Lower leg skin (tissue), 4 donors: ENCODE measurements around the gene AGAP3. TPM values are rescaled to one million over a fixed set of nuclear protein-coding genes. Genes with fewer than 3 reads are reported as not detected.

Experiments
- DNase-seq, 2 donors: peaks; one replicate each; pipeline ENCODE4 v3.0.0-alpha.2; 2019; ENCODE audit warnings: low spot score in 2 of 2
- H3K4me3 ChIP-seq: fragments of 200-600 bp; sonication (generic); 2 replicates; pipeline ENCODE4 v1.5.1; 2017; ENCODE audit warnings: mild to moderate bottlenecking, low read depth; ENCODE audit not compliant: poor library complexity, severe bottlenecking
- POLR2A ChIP-seq, 2 donors: fragments of 450-650 bp; IDR thresholded peaks; one replicate each; pipeline ENCODE4 v1.6.1; 2016 to 2017; ENCODE audit warnings: antibody characterized with exemption in 2 of 2, mild to moderate bottlenecking in 1 of 2, moderate library complexity in 1 of 2
- WGBS, 2 donors: methylation state at CpG; one replicate each; pipeline ENCODE4 v1.1.5; 2018; 5-methylcytosine and 5-hydroxymethylcytosine counted together
- intact Hi-C: fragments of 100-400 bp; cut with DNase I; formaldehyde crosslinking; loops from one replicate; pipeline ENCODE4 v1.15.0; 2023; ENCODE audit warnings: low total_unique reads
- total RNA-seq, 4 donors: library from RNA; depleted of rRNA; stranded (reverse); fragments of >200 nt; gene quantifications; one replicate each; pipeline ENCODE4 v1.1.0, GENCODE V29; 2016
- TF ChIP-seq, protein P1 (sequence below), 3 donors: fragments of 450-650 bp; IDR thresholded peaks; one replicate each; pipeline ENCODE4 v1.5.1; 2016; ENCODE audit warnings: antibody characterized with exemption in 3 of 3, mild to moderate bottlenecking in 3 of 3, moderate library complexity in 2 of 3

Gene AGAP3
- total RNA-seq, 4 donors from 2014 or later = 81.2 to 132 (median 102) TPM

DNA sequence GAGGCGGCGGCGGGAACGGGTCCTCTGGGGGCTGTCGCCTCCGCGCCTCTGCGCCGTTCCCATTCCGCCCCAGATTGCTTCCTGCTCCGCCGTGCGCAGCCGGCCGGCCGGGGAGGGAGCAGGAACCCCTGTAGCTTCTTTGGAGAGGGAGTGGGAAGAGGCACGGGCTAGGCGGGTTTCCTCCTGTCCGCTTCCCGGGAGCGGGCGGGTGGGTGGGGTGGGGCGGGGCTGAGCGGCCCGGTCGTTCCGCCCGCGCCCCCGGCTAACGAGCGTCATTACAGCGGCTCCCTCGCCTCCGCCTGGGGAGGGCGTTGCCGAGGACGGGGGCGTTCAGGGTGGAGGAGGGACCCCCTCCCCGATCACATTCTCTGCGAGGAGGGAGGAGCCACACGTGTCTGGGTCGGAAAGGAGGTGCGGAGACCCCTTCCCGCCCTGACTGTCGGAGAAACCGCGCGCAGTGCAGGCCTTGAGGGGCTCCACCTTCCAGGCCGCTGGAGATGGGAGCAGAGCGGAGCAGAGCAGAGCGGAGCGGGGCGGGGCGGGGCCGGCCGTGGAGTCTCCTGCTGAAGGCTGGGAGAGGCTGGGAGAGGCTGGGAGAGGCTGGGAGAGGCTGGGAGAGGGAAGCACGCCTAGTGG is 39.7 kb downstream of the AGAP3 start:
- no peak for DNase-seq
- 15 to 30% methylated on average over 49 to 57 of the region's 58 CpGs for WGBS, 2 donors
- intact Hi-C loops = no loop called here
- no peak for TF ChIP-seq POLR2A (IDR thresholded peaks at IDR 0.05)
- TF ChIP-seq, protein P1, sequence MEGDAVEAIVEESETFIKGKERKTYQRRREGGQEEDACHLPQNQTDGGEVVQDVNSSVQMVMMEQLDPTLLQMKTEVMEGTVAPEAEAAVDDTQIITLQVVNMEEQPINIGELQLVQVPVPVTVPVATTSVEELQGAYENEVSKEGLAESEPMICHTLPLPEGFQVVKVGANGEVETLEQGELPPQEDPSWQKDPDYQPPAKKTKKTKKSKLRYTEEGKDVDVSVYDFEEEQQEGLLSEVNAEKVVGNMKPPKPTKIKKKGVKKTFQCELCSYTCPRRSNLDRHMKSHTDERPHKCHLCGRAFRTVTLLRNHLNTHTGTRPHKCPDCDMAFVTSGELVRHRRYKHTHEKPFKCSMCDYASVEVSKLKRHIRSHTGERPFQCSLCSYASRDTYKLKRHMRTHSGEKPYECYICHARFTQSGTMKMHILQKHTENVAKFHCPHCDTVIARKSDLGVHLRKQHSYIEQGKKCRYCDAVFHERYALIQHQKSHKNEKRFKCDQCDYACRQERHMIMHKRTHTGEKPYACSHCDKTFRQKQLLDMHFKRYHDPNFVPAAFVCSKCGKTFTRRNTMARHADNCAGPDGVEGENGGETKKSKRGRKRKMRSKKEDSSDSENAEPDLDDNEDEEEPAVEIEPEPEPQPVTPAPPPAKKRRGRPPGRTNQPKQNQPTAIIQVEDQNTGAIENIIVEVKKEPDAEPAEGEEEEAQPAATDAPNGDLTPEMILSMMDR (IDR thresholded peaks at IDR 0.05) = no peak
- no peak overlapping the region for H3K4me3 ChIP-seq

DNA sequence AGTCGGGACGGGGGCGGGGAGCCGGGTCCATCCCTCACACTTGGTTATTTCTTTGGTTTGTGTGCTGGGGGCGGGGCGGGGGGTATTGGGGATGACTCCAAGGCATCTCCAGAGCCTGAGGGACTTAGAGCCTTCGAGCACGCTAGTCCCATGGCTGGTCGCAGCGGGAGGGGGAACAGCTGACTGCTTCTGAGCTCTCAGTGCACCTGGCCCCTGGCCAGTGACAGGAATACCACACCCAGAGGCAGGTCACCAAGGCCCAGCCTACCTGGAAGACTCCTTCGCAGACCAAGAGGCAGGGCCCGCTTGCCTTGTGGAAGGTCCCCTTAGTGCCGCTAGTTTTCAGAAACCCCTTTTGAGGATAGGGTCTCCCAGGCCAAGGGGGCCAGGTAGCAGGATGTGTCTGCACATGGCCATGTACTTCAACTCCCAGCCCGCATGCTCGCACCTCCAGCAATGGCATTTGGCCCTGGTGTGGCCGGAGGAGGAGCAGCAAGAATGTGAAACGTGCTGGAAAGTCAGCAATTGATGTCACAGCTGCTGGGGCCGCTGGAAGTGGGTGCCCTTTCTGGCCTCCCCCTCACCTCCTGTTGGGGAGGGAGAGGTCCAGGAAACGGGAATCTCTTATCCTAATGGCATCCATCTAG is 40.3 kb downstream of the AGAP3 start:
- no peak for TF ChIP-seq POLR2A (IDR thresholded peaks at IDR 0.05)
- TF ChIP-seq, protein P1 (IDR thresholded peaks at IDR 0.05) = no peak
- intact Hi-C loops = no loop called here
- WGBS, 2 donors = 50 to 59% methylated on average over 17 to 19 of the region's 19 CpGs
- H3K4me3 ChIP-seq = no peak overlapping the region
- no peak for DNase-seq

DNA sequence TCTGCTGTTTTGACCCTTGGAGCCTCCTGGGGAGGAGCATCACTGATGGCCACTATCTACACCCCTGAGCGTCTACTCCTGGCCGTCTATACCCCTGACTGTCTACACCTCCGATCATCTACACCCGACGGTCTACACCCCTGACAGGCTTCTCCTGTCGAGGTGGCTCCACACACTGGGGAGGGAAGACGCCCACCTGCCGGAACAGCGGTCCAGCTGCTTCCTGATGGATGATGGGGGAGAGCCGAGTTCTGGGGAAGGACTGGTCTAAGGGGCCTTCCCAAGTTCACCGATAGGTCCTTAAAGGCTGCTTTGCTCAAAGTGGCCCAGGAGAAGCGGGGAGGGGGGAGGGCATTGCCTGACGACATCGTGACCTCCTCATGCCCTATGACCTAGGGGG is 41.9 kb downstream of the AGAP3 start:
- no peak overlapping the region for H3K4me3 ChIP-seq
- TF ChIP-seq POLR2A (IDR thresholded peaks at IDR 0.05) = no peak
- TF ChIP-seq, protein P1 (IDR thresholded peaks at IDR 0.05) = no peak
- no peak for DNase-seq
- intact Hi-C loops = no loop called here
- WGBS, 2 donors = 79 to 82% methylated on average over 10 to 14 of the region's 14 CpGs

DNA sequence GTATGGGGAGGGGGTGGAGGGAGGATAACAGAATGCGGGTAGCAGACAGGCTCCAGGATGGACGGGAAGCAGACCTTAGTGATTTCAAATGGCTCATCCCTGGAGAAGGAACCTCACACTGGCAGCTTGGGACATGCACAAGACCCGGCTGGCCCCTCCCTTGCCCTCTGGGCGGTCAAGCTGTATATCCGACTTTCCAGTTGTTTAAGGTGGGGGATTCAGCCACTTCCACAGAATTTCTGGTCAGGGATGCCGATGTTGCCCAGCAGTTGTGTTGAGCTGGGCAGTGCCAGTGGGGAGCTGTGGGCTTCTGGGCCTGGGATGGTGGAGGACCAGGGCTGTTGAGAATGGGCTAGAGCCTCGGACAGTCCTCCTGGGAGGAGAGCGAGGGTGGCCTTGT is 42.4 kb downstream of the AGAP3 start:
- WGBS, 2 donors = 78 to 83% methylated on average over 8 of the region's 8 CpGs
- H3K4me3 ChIP-seq = no peak overlapping the region
- intact Hi-C loops = no loop called here
- no peak for TF ChIP-seq POLR2A (IDR thresholded peaks at IDR 0.05)
- TF ChIP-seq, protein P1 (IDR thresholded peaks at IDR 0.05) = no peak
- DNase-seq = no peak

DNA sequence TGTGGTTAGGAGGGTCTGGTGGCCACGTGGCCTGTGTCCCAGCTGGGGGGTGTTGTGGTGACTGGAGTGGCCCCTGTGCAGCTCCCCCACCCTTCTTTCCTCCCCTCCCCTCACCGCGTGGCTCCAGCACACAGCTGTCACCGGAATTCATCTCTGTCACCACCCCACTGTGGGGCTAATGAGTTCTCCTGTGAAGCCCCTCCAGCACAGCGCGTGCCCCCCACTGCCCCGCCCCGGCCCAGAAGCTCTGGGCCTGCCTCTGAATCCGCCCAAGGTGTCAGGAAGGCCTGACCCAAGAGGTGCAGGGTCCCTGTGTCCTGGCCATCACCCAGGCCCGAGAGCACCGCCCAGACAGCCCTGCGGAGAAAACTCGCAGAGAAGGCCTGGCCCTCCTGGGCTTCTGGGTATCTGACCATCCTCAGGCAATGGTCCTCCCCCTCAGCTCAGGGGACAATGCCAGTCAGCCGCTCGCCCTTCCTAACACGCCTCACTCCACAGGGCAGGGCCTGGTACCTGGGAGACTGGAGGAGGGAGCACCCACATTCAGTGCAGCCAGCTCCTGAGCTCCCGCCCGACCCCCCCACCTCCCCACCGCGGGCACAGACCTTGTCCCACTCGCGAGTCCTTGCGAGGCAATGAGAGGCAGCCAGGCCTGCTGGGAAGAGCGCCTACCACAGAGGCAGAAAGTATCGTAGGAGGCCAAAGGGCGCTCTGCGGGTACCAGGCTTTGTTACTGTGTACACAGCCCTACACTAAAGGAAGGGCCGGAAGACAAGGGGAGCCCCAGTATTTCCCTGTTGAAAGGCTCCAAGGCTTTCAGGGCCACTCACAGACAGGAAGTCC is 43.1 kb downstream of the AGAP3 start:
- no peak for DNase-seq
- no peak overlapping the region for H3K4me3 ChIP-seq
- 87 to 89% methylated on average over 23 to 26 of the region's 28 CpGs for WGBS, 2 donors
- TF ChIP-seq POLR2A (IDR thresholded peaks at IDR 0.05) = no peak
- TF ChIP-seq, protein P1 (IDR thresholded peaks at IDR 0.05) = no peak
- intact Hi-C loops = no loop called here
